Measurements from ENCODE around the gene CHIT1.
A peak's percentile ranks its signal among the peaks of the same experiment; 100 is the strongest.

Gene CHIT1

GRCh38 chr1:203172184-203173010, 57.1 kb downstream of the CHIT1 start:
- DNase-seq = peak; percentile 48

- DNase-seq = no peak
Observed at GRCh38 chr1:203171341-203172183, 57.9 kb downstream of the CHIT1 start.

- no peak for DNase-seq
Observed at GRCh38 chr1:203170625-203171330, 58.7 kb downstream of the CHIT1 start.

GRCh38 chr1:203169770-203170520, 59.5 kb downstream of the CHIT1 start:
- no peak for DNase-seq

- DNase-seq = no peak
Observed at GRCh38 chr1:203168991-203169390, 60.5 kb downstream of the CHIT1 start.

- DNase-seq = no peak
Observed at GRCh38 chr1:203168256-203168786, 61.2 kb downstream of the CHIT1 start.

- no peak for DNase-seq
Observed at GRCh38 chr1:203167913-203168200, 61.6 kb downstream of the CHIT1 start.

GRCh38 chr1:203167026-203167912, 62.2 kb downstream of the CHIT1 start:
- DNase-seq = peak; percentile 23

- DNase-seq = no peak
Observed at GRCh38 chr1:203166192-203166940, 63.1 kb downstream of the CHIT1 start.
